SH-SY5Y (cell line): ENCODE measurements around the gene LGALS3BP.

Experiments
- GATA2 ChIP-seq: IDR thresholded peaks from 2 replicates; pipeline ENCODE4 v1.6.1; 2011; ENCODE audit warnings: mild to moderate bottlenecking, low read depth, low read length
- GATA3 ChIP-seq: IDR thresholded peaks from 2 replicates; pipeline ENCODE4 v1.6.1; 2011; ENCODE audit warnings: low read depth, mild to moderate bottlenecking, low read length, moderate library complexity

DNA sequence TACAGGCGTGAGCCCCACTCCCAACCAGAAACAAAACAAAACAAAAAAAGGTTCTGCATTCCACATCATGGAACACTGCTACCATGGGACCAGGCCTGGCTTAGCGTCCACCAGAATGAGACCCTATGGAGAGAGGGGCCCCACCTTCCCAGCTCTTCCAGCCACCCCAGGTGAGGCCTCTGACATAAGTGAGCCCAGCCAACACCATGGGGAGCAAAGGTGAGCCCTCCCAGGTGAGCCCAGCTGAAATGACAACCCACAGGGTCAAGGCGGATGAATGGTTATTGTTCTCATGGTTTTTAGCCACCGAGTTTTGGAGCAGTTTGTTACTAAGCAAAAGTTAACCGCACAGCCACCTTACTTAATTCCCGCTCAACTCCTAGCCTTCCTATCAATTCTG lies 16.3 kb downstream of the LGALS3BP start:
- no peak for TF ChIP-seq GATA3
- TF ChIP-seq GATA2 = no peak
